Prostate gland (tissue), 2 donors: ENCODE data around the gene WBP11. TPM values are rescaled to one million over a fixed set of nuclear protein-coding genes. Genes with fewer than 3 reads are reported as not detected.
"Not testable (repeated sequence)": the region's sequence is repeated elsewhere in the genome, so short reads cannot be mapped to it uniquely, and the experiment has no call there.

Source experiments
- DNase-seq: peaks from one replicate; pipeline ENCODE4 v3.0.0-alpha.2; 2019; ENCODE audit warnings: low spot score
- H3K27ac ChIP-seq, 2 donors: fragments of 200-600 bp; sonication (generic); 2 replicates each; pipeline ENCODE4 v1.5.1; 2017 to 2019
- H3K27me3 ChIP-seq: fragments of 200-600 bp; sonication (generic); replicated peaks from 2 replicates; pipeline ENCODE4 v1.5.1; 2019; ENCODE audit not compliant: insufficient read depth
- H3K36me3 ChIP-seq, 2 donors: fragments of 200-600 bp; sonication (generic); 1 replicate in 1 of 2; 2 replicates in 1 of 2; pipeline versions ENCODE4 v1.5.1 to v1.8.1; 2017 to 2019
- H3K4me1 ChIP-seq: fragments of 200-600 bp; sonication (generic); replicated peaks from 2 replicates; pipeline ENCODE4 v1.5.1; 2019
- H3K4me3 ChIP-seq, 2 donors: fragments of 200-600 bp; sonication (generic); 2 replicates each; pipeline ENCODE4 v1.5.1; 2017 to 2019
- H3K9me3 ChIP-seq: fragments of 200-600 bp; sonication (generic); 2 replicates; pipeline ENCODE4 v1.5.1; 2017
- CTCF ChIP-seq, 4 experiments: fragments of 200-600 bp in 2 of 4; fragments of 450-650 bp in 2 of 4; sonication (generic) in 2 of 4; IDR thresholded peaks; 1 replicate in 3 of 4; 2 replicates in 1 of 4; pipeline ENCODE4 v1.5.1; 2016 to 2019; ENCODE audit warnings: antibody characterized with exemption in 4 of 4, mild to moderate bottlenecking in 2 of 4, moderate library complexity in 2 of 4
- POLR2A ChIP-seq: fragments of 450-650 bp; IDR thresholded peaks from one replicate; pipeline ENCODE4 v1.6.1; 2016; ENCODE audit warnings: antibody characterized with exemption, mild to moderate bottlenecking
- POLR2AphosphoS5 ChIP-seq: sonication (generic); formaldehyde crosslinking; IDR thresholded peaks from one replicate; pipeline ENCODE4 v1.6.1; 2017; ENCODE audit warnings: antibody characterized with exemption
- WGBS: methylation state at CpG from one replicate; pipeline ENCODE4 v1.1.5; 2018; 5-methylcytosine and 5-hydroxymethylcytosine counted together
- intact Hi-C: fragments of 100-400 bp; cut with DNase I; formaldehyde crosslinking; loops from one replicate; pipeline ENCODE4 v1.14.2; 2022
- total RNA-seq, 2 donors: library from RNA; depleted of rRNA; stranded (reverse); fragments of >200 nt; gene quantifications; one replicate each; pipeline ENCODE4 v1.1.0, GENCODE V29; 2016

Gene WBP11
- total RNA-seq, 2 donors from 2014 or later, result 29.6 to 29.8 TPM

- no peaks in the 10 kb centered on the region for H3K27me3 ChIP-seq
- intact Hi-C loops, result no loop called here
- no peaks in the 10 kb centered on the region for H3K36me3 ChIP-seq
- WGBS, result 100% methylated on average over 1 of the region's 1 CpG
- no peak overlapping the region for H3K4me3 ChIP-seq
- no peak for DNase-seq
- no peaks in the 10 kb centered on the region for H3K9me3 ChIP-seq
- no peak overlapping the region for H3K27ac ChIP-seq
- TF ChIP-seq CTCF (IDR thresholded peaks at IDR 0.05), result no peak
- no peak for TF ChIP-seq POLR2A
- TF ChIP-seq POLR2AphosphoS5, result no peak
- no peaks in the 10 kb centered on the region for H3K4me1 ChIP-seq
Observed at GRCh38 chr12:14743061-14743460, 60.2 kb downstream of the WBP11 start.

- intact Hi-C loops, result no loop called here
- WGBS, result 98% methylated on average over 2 of the region's 2 CpGs
Observed at GRCh38 chr12:14741942-14742341, 61.3 kb downstream of the WBP11 start.

GRCh38 chr12:14741153-14741552 lies 62.1 kb downstream of the WBP11 start:
- no peaks in the 10 kb centered on the region for H3K4me1 ChIP-seq
- intact Hi-C loops, result no loop called here
- H3K27ac ChIP-seq, result no peak overlapping the region
- no peak overlapping the region for H3K4me3 ChIP-seq
- no peaks in the 10 kb centered on the region for H3K36me3 ChIP-seq
- DNase-seq, result no peak
- no peaks in the 10 kb centered on the region for H3K27me3 ChIP-seq
- WGBS, result 94% methylated on average over 4 of the region's 4 CpGs
- no peak for TF ChIP-seq POLR2A
- TF ChIP-seq POLR2AphosphoS5, result no peak
- no peak for TF ChIP-seq CTCF (IDR thresholded peaks at IDR 0.05)
- H3K9me3 ChIP-seq, result no peaks in the 10 kb centered on the region

More at GRCh38 chr12:14741942-14742341, 61.3 kb downstream of the WBP11 start:
- Histone ChIP-seq H3K9me3 (no peaks in the 10 kb centered on the region), H3K4me1 (no peaks in the 10 kb centered on the region), H3K27me3 (no peaks in the 10 kb centered on the region), H3K27ac (no peak overlapping the region), H3K4me3 (no peak overlapping the region), H3K36me3 (no peaks in the 10 kb centered on the region)
- TF ChIP-seq POLR2AphosphoS5 (no peak), POLR2A (no peak), CTCF (IDR thresholded peaks at IDR 0.05) (no peak)
- no peak for DNase-seq

- H3K4me3 ChIP-seq, intact Hi-C loops, H3K27me3 ChIP-seq, H3K4me1 ChIP-seq, H3K27ac ChIP-seq, H3K9me3 ChIP-seq, H3K36me3 ChIP-seq, DNase-seq: not testable (repeated sequence)
- WGBS, result 92% methylated on average over 16 of the region's 16 CpGs
Observed at GRCh38 chr12:14736441-14736840, 66.8 kb downstream of the WBP11 start.

Other genes with a start within 250 kb of the WBP11 start
- 10 to 100 TPM in 1 of 2 donors, 1 to 10 TPM in 1; 5.7 to 19.5 TPM for gene PLBD1, start 235.6 kb downstream of the WBP11 start, total RNA-seq
- gene GUCY2C, start 106.9 kb downstream of the WBP11 start, total RNA-seq, result under 1 TPM in 1 of 2 donors, not detected in 1; 0.11 TPM
- gene C12orf60, start 192 bp upstream of the WBP11 start, total RNA-seq, result 1 to 10 TPM; 2.0 to 2.6 TPM
- 1 to 10 TPM in 1 of 2 donors, not detected in 1; 2.2 TPM for gene SMCO3, start 10.7 kb upstream of the WBP11 start, total RNA-seq
- under 1 TPM; 0.68 to 0.82 TPM for gene ART4, start 40.0 kb upstream of the WBP11 start, total RNA-seq
- 100 to 1,000 TPM; 233 to 388 TPM for gene MGP, start 82.4 kb upstream of the WBP11 start, total RNA-seq
- gene ERP27, start 135.1 kb upstream of the WBP11 start, total RNA-seq, result 1 to 10 TPM in 1 of 2 donors, under 1 TPM in 1; 0.57 to 2.3 TPM
- 10 to 100 TPM; 40.2 to 65.9 TPM for gene ARHGDIB, start 158.1 kb upstream of the WBP11 start, total RNA-seq
- not detected for gene PDE6H, start 169.6 kb upstream of the WBP11 start, total RNA-seq